ENCODE data around the gene SOD3. TPM values are rescaled to one million over a fixed set of nuclear protein-coding genes. Genes with fewer than 3 reads are reported as not detected.

The SOD3 gene
- total and polyA plus RNA-seq, 4 donors: 2.6 to 8.1 (median 4.6) TPM

DNA sequence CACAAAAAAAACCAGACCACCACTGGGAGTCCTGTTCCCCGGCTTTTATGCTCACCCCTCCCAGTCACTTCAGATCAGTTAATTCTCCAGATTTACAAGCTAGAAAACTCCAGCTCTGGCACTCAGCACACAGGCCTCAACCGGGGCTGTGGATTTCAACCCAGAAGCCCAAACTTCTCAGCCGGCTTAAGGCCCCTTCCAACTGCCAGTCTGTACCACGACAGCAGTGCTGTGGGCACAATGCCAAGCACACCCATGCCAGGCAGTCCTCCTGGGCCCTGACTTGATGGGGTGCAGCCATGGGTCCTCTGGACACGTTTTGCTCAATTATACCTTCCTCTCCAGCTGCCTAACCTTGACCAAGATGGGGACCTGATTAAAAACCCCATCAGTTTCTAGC is 12.2 kb downstream of the SOD3 start:
- WGBS: 84% methylated on average over 5 of the region's 5 CpGs
- Histone ChIP-seq H3K4me3 (ENCODE audit: low read depth in 1 of 3, low read length in 3 of 3) (no peak overlapping the region), H3K27ac (ENCODE audit: low read depth in 1 of 2, low read length in 2 of 2) (no peak overlapping the region), H3K9ac (ENCODE audit: low read depth in 1 of 2, low read length in 2 of 2) (no peak overlapping the region), H3K36me3 (ENCODE audit: control insufficient read depth in 4 of 4, insufficient read depth in 3 of 4, low read depth in 1 of 4, low read length in 3 of 4) (peaks cover 0 to 7% (median 3%) of the 10 kb centered on the region in 4 donors), H3K4me1 (ENCODE audit: control insufficient read depth in 4 of 4, insufficient read depth in 4 of 4, low read length in 3 of 4) (no peaks in the 10 kb centered on the region), H3K27me3 (ENCODE audit: control insufficient read depth in 4 of 4, insufficient read depth in 4 of 4, low read length in 3 of 4) (no peaks in the 10 kb centered on the region), H3K9me3 (ENCODE audit: control insufficient read depth in 4 of 4, low read length in 3 of 4) (no peaks in the 10 kb centered on the region)
- no peak for DNase-seq (ENCODE audit: low spot score)
- TF ChIP-seq HNF4A (conservative IDR thresholded peaks at IDR 0.05) (no peak), RAD21 (IDR thresholded peaks at IDR 0.05) (no peak), NR2F2 (IDR thresholded peaks at IDR 0.05) (no peak)
- TF ChIP-seq, protein P1, sequence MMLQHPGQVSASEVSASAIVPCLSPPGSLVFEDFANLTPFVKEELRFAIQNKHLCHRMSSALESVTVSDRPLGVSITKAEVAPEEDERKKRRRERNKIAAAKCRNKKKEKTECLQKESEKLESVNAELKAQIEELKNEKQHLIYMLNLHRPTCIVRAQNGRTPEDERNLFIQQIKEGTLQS (IDR thresholded peaks at IDR 0.05): no peak
- TF ChIP-seq, protein P2, sequence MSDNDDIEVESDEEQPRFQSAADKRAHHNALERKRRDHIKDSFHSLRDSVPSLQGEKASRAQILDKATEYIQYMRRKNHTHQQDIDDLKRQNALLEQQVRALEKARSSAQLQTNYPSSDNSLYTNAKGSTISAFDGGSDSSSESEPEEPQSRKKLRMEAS (IDR thresholded peaks at IDR 0.05): no peak
- TF ChIP-seq, protein P3, sequence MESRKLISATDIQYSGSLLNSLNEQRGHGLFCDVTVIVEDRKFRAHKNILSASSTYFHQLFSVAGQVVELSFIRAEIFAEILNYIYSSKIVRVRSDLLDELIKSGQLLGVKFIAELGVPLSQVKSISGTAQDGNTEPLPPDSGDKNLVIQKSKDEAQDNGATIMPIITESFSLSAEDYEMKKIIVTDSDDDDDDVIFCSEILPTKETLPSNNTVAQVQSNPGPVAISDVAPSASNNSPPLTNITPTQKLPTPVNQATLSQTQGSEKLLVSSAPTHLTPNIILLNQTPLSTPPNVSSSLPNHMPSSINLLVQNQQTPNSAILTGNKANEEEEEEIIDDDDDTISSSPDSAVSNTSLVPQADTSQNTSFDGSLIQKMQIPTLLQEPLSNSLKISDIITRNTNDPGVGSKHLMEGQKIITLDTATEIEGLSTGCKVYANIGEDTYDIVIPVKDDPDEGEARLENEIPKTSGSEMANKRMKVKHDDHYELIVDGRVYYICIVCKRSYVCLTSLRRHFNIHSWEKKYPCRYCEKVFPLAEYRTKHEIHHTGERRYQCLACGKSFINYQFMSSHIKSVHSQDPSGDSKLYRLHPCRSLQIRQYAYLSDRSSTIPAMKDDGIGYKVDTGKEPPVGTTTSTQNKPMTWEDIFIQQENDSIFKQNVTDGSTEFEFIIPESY (IDR thresholded peaks at IDR 0.05): no peak

DNA sequence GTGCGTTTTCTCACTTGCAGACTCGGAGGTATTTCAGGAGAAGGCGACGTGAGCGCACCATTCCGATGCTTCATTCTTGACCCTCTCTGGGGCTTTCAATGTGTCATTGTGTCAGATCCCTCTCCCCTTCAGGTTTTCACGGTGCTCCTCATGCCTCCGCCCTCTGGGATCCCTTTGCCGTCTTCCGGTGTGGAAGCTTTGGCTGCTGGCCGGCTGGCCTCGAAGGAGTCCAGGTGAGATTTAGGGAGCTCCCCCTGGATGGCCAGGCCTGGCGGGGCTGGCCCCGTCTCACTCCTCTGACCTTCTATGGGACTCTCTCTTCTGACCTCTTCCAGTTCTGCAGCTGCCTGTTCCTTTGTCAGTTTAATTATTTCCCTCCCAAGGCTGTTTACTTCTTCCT is 12.9 kb downstream of the SOD3 start:
- Histone ChIP-seq H3K4me3 (ENCODE audit: low read depth in 1 of 3, low read length in 3 of 3) (no peak overlapping the region), H3K9ac (ENCODE audit: low read depth in 1 of 2, low read length in 2 of 2) (no peak overlapping the region), H3K27ac (ENCODE audit: low read depth in 1 of 2, low read length in 2 of 2) (no peak overlapping the region), H3K9me3 (ENCODE audit: control insufficient read depth in 4 of 4, low read length in 3 of 4) (no peaks in the 10 kb centered on the region), H3K27me3 (ENCODE audit: control insufficient read depth in 4 of 4, insufficient read depth in 4 of 4, low read length in 3 of 4) (no peaks in the 10 kb centered on the region), H3K4me1 (ENCODE audit: control insufficient read depth in 4 of 4, insufficient read depth in 4 of 4, low read length in 3 of 4) (no peaks in the 10 kb centered on the region), H3K36me3 (ENCODE audit: control insufficient read depth in 4 of 4, insufficient read depth in 3 of 4, low read depth in 1 of 4, low read length in 3 of 4) (peaks cover 0 to 7% (median 3%) of the 10 kb centered on the region in 4 donors)
- no peak for DNase-seq (ENCODE audit: low spot score)
- TF ChIP-seq JUND (IDR thresholded peaks at IDR 0.05) (no peak), GABPA (IDR thresholded peaks at IDR 0.05 in 1 of 2, conservative IDR thresholded peaks at IDR 0.05 in 1 of 2) (no peak), SP1 (IDR thresholded peaks at IDR 0.05) (no peak), HNF4A (conservative IDR thresholded peaks at IDR 0.05) (no peak), FOXA2 (IDR thresholded peaks at IDR 0.05) (no peak), YY1 (IDR thresholded peaks at IDR 0.05) (no peak), NR2F2 (IDR thresholded peaks at IDR 0.05) (no peak), RXRA (IDR thresholded peaks at IDR 0.05) (no peak), FOXA1 (IDR thresholded peaks at IDR 0.05) (no peak), RAD21 (IDR thresholded peaks at IDR 0.05) (no peak), TAF1 (conservative IDR thresholded peaks at IDR 0.05) (no peak), HNF4G (IDR thresholded peaks at IDR 0.05) (no peak), EGR1 (IDR thresholded peaks at IDR 0.05; ENCODE audit: low read depth in 2 of 2) (no peak)
- TF ChIP-seq, protein P2 (IDR thresholded peaks at IDR 0.05): no peak
- TF ChIP-seq, protein P3 (IDR thresholded peaks at IDR 0.05): no peak
- TF ChIP-seq, protein P4, sequence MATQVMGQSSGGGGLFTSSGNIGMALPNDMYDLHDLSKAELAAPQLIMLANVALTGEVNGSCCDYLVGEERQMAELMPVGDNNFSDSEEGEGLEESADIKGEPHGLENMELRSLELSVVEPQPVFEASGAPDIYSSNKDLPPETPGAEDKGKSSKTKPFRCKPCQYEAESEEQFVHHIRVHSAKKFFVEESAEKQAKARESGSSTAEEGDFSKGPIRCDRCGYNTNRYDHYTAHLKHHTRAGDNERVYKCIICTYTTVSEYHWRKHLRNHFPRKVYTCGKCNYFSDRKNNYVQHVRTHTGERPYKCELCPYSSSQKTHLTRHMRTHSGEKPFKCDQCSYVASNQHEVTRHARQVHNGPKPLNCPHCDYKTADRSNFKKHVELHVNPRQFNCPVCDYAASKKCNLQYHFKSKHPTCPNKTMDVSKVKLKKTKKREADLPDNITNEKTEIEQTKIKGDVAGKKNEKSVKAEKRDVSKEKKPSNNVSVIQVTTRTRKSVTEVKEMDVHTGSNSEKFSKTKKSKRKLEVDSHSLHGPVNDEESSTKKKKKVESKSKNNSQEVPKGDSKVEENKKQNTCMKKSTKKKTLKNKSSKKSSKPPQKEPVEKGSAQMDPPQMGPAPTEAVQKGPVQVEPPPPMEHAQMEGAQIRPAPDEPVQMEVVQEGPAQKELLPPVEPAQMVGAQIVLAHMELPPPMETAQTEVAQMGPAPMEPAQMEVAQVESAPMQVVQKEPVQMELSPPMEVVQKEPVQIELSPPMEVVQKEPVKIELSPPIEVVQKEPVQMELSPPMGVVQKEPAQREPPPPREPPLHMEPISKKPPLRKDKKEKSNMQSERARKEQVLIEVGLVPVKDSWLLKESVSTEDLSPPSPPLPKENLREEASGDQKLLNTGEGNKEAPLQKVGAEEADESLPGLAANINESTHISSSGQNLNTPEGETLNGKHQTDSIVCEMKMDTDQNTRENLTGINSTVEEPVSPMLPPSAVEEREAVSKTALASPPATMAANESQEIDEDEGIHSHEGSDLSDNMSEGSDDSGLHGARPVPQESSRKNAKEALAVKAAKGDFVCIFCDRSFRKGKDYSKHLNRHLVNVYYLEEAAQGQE (IDR thresholded peaks at IDR 0.05): no peak
- TF ChIP-seq, protein P5, sequence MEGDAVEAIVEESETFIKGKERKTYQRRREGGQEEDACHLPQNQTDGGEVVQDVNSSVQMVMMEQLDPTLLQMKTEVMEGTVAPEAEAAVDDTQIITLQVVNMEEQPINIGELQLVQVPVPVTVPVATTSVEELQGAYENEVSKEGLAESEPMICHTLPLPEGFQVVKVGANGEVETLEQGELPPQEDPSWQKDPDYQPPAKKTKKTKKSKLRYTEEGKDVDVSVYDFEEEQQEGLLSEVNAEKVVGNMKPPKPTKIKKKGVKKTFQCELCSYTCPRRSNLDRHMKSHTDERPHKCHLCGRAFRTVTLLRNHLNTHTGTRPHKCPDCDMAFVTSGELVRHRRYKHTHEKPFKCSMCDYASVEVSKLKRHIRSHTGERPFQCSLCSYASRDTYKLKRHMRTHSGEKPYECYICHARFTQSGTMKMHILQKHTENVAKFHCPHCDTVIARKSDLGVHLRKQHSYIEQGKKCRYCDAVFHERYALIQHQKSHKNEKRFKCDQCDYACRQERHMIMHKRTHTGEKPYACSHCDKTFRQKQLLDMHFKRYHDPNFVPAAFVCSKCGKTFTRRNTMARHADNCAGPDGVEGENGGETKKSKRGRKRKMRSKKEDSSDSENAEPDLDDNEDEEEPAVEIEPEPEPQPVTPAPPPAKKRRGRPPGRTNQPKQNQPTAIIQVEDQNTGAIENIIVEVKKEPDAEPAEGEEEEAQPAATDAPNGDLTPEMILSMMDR (IDR thresholded peaks at IDR 0.05; ENCODE audit: low read depth, low read length, missing input control): no peak
- TF ChIP-seq, protein P1 (IDR thresholded peaks at IDR 0.05): no peak
- WGBS: 96% methylated on average over 14 of the region's 14 CpGs
